ENCODE measurements around the gene CKM.
"Not testable (repeated sequence)": the region's sequence is repeated elsewhere in the genome, so short reads cannot be mapped to it uniquely, and the experiment has no call there.

CKM gene

DNA sequence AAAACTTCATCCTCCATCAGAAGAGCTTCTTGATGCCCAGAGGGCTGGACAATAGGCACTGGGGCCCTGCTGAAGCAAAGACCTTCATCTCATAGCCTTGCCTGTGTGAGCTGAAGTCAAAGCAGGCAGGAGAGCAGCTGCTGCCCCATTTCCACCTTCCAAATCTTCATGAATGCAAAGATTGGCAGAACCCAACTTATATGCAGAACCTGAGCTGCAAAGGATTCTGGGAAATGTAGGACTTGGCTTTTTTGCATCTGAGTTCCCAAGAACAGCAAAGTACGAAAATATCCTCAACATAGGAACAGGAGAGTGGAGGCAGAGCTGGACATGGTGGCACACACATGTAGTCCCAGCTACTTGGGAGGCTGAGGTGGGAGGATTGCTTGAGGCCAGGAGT is 30.8 kb downstream of the CKM start:
- DNase-seq (ENCODE audit: low spot score): no peak

DNA sequence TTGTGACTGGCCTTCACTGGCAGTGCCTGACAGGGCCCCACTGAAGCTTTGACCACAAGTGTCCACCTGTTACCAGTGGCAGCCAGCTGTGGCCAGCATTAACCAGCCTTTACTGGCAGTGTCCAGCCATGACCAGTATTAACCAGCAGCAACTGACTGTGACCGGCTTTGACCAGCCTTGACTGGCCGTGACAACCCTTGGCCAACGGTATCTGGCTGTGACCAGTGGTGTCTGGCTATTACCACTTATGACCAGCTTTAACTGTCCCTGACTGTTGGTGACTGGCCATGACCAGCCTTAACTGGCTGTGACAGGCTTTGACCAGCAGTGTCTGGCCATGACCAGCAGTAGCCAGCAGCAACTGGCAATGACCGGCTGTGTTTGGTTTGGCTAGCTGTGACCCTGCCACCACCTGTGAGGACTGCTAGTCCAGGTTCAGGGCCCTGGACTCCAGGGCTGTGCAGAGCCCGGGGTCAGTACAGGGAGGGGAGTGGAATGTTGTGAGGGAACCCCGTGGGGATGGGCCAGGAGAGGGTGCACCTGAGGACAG is 32.2 kb downstream of the CKM start:
- no peak for DNase-seq (ENCODE audit: low spot score)

DNA sequence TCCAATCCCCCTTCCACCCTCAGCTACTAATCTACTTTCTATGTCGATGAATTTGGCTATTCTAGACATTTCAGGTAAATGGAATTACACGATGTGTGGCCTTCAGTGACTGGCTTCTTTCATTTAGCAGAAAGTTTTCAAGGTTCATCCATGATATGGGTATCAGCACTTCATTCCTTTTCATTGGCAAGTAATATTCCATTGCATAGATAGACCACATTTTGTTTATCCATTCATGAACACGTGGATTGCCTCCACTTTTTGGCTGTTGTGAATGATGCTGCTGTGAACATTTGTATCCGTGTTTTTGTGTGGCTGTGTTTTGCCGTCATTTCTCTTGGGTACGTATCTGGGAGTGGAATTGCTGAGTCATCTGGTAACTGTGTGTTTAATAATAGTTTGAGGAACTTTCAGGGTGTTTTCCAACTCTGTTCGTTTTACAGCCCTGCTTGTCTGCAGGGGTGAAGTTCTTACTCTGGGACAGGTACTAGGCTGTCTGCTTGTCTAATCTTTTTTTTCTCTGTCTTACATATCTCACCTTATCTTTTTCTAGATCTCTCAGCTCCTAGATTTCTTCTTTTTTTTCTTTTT is 39.1 kb downstream of the CKM start:
- no peak for DNase-seq (ENCODE audit: low spot score)

DNA sequence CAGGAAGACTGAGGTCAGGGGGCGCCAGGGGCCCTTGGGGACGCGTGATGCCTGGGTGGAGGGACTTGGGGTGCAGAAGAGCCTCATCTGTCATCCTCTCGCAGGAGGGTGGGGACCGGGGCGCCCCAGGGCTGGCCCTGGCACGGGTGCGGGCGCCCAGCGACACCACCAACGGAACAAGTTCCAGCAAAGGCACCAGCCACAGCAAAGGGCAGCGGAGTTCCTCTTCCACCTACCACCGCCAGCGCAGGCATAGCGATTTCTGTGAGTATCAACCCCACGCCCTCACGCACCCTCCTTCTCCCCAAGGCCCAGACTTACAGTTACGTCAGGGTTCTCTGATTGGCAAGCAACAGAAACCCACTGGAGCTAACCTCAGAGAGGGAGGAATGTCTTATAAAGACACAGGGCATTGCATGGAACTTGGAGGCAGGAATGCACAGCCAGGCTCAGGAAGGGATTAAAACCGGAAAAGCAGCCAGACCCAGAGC is 42.2 kb downstream of the CKM start:
- DNase-seq (ENCODE audit: low spot score): no peak

DNA sequence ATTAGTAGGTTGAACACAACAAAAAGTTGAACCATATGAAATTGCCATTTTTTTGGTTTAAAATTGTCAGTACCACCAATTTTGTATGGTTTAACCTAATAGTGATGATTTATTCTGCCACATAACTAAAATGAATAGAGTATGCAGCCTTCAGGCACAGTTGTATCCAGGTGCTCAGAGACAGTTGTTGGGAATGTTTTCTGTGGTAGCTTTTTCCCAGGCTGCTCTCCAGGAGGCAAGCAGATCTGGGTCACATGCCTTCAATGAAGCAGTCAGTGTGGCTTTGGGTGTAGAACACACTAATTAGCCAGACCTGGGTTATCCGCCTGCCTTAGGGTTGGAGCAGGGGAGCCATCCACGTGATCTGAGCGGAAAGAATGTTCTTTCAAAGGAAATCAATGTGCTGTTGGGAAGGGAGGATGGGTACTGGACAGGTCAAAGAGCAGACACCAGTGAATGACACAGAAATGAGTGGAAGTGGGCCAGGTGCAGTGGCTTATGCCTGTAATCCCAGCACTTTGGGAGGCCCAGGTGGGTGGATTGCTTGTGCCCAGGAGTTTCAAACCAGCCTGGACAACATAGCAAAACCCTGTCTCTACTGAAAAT is 43.0 kb downstream of the CKM start:
- no peak for DNase-seq (ENCODE audit: low spot score)

DNA sequence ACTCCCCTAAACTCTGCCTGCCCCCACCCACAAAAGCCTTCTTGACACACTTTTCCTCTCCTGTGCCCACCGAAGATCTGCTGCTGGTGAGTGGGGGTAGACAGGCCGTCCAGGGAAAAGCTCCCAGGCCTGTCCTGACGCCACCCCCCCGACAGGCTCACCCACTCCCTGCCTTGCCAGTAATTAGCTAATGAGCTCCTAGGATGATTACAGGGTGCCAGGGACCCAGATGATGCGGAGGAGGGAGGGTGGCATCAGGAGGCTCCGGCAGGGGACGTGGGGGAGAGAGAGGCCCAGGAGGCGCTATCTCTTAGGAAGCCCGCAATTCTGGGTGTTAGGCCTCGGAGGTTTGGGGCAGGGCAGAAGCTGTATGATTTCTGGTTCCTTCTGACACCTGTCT is 44.6 kb downstream of the CKM start:
- DNase-seq (ENCODE audit: low spot score): no peak

DNA sequence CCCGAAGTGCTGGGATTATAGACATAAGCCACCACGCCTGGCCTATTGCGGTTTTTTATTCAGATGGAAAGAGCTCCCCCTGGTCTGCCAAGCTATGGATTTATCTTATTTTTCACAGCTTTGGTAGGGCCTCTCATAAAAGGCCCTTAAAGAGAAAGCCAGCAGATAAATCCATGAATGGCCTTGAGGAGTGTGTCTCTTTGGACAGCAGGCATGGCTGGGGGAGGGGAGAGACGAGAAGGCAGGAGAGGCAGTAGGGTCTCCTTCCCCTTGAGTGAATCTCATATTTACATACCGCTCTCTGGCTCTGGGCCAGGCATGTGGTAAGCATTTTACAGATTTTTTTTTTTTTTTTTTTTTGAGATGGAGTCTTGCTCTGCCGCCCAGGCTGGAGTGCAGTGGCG is 46.4 kb downstream of the CKM start:
- no peak for DNase-seq (ENCODE audit: low spot score)

DNA sequence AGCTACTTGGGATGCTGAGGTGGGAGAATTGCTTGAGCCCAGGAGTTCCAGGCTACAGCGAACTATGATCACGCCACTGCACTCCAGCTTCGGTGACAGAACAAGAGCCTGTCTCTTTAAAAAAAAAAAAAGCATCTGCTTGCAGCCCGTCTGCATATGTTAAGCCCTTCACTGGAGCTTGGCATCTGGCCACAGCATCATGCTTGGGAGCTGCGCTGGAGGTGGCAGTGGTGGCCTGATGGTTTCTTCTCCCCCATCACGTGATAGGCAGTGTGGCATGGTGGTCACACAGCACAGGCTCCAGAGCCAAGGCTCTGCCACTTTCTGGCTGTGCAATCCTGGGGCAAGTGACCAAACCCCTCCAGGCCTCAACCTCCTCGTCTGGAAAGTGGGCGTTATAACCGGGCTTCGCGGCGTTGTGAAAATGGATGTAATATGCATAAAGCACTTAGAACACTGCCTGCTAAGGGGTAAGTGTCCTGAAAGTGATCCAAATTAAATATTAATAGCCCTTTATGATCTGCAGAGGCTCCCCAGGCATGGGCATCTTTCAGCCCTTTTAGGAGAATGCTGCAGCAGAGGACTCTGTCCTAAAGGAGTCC is 47.2 kb downstream of the CKM start:
- no peak for DNase-seq (ENCODE audit: low spot score)

DNA sequence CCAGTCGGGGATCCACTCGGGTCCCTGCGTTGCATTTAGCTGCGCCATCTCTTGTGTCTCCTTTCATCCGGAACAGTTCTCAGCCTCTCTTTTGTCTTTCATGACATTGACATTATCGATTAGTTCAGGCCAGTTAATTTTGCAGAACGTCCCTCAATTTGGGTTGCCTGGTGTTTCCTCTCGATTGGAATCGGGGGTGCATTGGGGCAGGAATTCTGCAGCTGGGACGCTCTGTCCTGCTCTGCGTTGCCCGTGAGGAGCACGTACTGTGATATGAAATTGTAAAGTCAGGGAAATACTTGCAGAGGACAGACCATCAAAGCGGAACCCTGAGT is 49.2 kb downstream of the CKM start:
- DNase-seq (ENCODE audit: low spot score): no peak

DNA sequence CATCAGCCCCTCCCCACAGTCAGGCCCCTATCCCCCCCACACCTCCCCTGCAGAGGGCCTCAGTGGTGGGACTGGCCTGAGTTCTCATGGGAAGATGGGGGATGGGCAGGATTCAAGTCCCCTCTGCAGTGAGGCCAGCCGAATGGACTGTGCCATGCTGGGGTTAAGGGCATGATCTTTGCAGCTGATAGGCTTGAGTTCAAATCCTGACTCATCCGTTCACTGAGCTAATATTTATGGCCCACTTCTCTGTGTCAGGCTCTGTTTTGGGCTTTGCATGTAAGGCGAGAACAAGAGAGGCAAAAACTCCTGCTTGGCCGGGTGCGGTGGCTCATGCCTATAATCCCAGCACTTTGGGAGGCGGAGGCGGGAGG is 51.0 kb downstream of the CKM start:
- DNase-seq (ENCODE audit: low spot score): no peak

DNA sequence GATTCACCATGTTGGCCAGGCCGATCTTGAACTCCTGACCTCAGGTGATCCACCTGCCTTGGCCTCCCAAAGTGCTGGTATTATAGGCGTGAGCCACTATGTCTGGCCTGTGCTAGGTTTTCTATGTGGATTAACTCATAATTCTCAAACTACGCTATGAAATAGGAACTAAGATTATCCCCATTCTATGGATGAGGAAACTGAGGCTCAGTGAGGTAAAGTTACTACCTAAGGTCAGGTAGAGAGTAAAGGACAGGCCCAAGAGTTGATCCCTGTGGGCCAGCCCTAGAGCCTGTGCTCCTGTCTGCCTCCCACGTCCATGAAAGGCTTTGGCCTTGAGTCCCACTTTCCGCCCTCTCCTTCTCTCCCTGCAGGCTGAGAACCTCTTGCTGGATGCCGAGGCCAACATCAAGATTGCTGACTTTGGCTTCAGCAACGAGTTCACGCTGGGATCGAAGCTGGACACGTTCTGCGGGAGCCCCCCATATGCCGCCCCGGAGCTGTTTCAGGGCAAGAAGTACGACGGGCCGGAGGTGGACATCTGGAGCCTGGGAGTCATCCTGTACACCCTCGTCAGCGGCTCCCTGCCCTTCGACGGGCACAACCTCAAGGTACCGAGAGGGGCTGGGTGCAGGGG is 51.5 kb downstream of the CKM start:
- no peak for DNase-seq (ENCODE audit: low spot score)

DNA sequence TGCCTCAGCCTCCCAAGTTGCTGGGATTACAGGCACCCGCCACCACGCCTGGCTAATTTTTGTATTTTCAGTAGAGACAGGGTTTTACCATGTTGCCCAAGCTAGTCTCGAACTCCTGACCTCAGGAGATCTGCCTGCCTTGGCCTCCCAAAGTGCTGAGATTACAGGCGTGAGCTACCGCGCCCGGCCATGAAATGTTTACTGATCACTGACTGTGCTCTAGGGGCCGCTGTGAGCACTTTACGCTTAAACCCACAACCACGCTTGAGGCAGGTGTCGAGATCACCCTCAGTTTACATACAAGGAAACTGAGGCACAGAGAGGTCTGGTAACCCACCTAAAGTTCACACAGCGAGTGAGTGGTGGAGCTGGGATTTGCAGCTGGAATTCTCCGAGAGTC is 52.7 kb downstream of the CKM start:
- DNase-seq (ENCODE audit: low spot score): not testable (repeated sequence)

DNA sequence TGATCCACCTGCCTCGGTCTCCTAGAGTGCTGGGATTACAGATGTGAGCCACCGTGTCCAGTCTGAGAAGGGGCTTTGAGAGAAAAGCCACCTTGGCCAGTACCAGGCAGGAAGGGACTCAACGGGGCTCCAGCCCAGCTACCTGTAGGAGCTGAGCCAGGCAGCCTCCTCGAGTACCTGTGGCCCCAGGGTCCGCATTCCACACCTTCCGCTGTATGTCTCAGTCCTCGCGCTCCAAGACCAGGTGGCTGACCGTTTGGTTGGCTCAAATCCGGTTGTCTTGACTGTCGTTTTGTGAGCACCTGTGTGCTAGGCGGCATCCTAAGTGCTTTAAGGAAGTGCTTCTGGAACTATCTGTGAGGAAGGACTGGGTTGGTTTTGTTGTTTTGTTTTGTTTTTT is 55.4 kb downstream of the CKM start:
- no peak for DNase-seq (ENCODE audit: low spot score)

DNA sequence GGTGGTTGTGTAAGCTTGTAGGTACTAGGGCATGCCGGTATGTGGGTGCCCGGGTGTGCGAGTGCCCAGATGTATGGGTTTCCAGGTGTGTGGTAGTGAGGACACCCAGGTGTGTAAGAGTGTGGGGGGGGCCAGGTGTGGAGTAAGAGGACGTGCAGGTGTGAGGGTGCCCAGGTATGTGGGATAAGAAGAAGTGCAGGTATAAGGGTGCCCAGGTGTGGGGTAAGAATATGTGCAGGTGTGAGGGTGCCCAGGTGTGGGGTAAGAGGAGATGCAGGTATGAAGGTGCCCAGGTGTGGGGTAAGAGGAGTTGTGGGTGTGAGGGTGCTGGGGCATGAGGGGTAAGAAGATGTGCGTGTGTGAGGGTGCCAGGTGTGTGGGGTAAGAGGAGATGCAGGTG is 57.3 kb downstream of the CKM start:
- DNase-seq (ENCODE audit: low spot score): no peak

DNA sequence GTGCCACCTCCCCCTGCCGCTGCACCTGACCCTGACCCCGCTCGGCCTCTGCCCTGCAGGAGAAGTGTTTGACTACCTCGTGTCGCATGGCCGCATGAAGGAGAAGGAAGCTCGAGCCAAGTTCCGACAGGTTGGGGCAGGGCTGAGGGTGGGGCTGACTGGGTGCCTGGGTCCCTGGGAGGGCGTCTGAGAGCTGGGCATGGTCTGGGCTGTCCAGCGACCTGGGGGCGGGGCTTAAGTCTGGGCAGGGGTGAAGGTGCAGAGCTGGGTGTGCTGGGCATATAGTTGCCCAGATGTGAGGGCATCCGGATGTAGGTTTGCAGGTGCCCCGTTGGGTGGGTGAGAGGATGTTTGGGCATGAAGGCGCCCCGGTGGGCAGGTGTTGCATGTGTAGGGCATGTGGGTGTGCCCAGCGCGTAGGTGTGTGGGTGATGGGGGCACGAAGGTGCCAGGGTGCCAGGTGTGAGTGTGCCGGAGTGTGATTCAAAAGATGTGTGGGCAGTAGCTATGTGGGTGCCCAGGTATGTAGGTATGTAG is 57.8 kb downstream of the CKM start:
- DNase-seq (ENCODE audit: low spot score): no peak

DNA sequence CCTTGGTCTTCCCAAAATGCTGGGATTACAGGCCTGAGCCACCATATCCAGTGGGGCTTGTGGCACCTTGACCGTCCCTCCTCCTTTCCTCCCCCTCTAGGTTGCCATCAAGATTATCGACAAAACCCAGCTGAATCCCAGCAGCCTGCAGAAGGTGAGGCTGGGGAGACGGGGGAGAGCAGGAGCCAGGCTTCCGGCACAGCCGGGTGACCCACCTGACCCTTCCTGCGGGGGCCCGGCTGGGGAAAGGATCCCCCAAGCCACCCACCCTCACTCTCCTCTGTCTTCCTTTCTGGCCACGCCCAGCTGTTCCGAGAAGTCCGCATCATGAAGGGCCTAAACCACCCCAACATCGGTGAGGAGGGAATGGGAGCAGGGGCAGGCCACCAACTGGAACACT is 59.7 kb downstream of the CKM start:
- DNase-seq (ENCODE audit: low spot score): no peak

DNA sequence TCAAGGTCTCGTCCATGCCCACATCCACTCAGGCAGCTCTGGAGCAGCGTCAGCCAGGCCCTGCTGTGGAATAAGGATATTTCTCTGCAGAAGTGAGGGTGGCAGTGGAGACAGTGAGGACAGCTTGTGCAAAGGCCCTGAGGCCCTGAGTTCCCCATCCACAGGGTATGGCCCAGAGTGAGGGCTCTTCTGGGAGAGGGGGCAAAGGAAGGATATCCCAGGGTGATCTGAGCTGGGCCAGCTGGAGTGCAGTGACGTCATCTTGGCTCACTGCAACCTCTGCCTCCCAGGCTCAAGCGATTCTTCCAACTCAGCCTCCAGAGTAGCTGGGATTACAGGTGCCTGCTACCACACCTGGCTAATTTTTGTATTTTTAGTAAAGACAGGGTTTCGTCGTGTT is 60.1 kb downstream of the CKM start:
- no peak for DNase-seq (ENCODE audit: low spot score)

DNA sequence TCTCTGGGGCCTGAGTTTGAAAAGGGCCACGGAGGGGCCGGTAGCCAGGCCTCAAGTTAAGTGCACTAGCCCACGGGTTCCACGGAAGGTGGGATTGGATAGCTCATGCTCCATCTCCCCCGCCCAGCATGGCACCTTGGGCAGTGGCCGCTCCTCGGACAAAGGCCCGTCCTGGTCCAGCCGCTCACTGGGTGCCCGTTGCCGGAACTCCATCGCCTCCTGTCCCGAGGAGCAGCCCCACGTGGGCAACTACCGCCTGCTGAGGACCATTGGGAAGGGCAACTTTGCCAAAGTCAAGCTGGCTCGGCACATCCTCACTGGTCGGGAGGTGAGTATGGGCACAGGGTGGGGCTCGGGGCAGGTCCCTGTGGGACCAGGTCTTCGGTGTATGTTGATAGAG is 63.8 kb downstream of the CKM start:
- DNase-seq (ENCODE audit: low spot score): no peak

DNA sequence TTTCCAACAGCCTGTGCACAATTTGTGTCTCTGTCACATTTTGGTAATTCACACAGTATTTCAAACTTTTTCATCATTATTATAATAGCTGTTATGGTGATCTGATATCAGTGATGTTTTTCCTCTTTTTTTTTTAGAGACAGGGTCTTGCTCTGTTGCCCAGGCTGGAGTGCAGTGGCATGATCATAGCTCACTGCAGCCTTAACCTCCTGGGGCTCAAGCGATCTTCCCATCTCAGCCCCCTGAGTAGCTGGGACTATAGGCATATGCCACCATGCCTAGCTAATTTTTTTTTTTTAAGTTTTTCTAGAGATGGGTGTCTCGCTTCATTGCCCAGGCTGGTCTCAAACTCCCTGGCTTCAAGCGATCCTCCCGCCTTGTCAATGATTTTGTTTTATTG is 65.8 kb downstream of the CKM start:
- no peak for DNase-seq (ENCODE audit: low spot score)
